Gastrocnemius medialis (tissue), 4 donors: Measurements from ENCODE around the gene CASKIN2. TPM values are rescaled to one million over a fixed set of nuclear protein-coding genes. Genes with fewer than 3 reads are reported as not detected.

Experiments
- ATAC-seq, 2 donors: fragments of 150-250 bp; one replicate each; pipeline ENCODE4 v1.9.1; 2016
- DNase-seq, 2 donors: peaks; one replicate each; pipeline ENCODE4 v3.0.0-alpha.2; 2019
- H3K27ac ChIP-seq, 4 donors: fragments of 200-600 bp; sonication (generic); 1 replicate in 1 of 4; 2 replicates in 3 of 4; pipeline ENCODE4 v1.5.1; 2016 to 2018; ENCODE audit warnings: mild to moderate bottlenecking in 2 of 4, moderate library complexity in 1 of 4
- H3K27me3 ChIP-seq, 3 donors: fragments of 200-600 bp; sonication (generic) in 2 of 3; 1 replicate in 1 of 3; 2 replicates in 2 of 3; pipeline versions ENCODE4 v1.5.1 to v1.6.0; 2016 to 2019; ENCODE audit warnings: mild to moderate bottlenecking in 1 of 3, moderate library complexity in 1 of 3
- H3K36me3 ChIP-seq, 2 donors: fragments of 200-600 bp; sonication (generic) in 1 of 2; one replicate each; pipeline ENCODE4 v1.5.1; 2017 to 2018
- H3K4me1 ChIP-seq, 2 donors: fragments of 200-600 bp; sonication (generic) in 1 of 2; one replicate each; pipeline ENCODE4 v1.5.1; 2016 to 2017; ENCODE audit warnings: mild to moderate bottlenecking in 2 of 2
- H3K4me3 ChIP-seq, 4 donors: fragments of 200-600 bp; sonication (generic) in 3 of 4; 1 replicate in 1 of 4; 2 replicates in 3 of 4; pipeline ENCODE4 v1.5.1; 2016 to 2019; ENCODE audit warnings: mild to moderate bottlenecking in 2 of 4
- H3K9me3 ChIP-seq, 3 donors: fragments of 200-600 bp; sonication (generic) in 2 of 3; 1 replicate in 1 of 3; 2 replicates in 2 of 3; pipeline ENCODE4 v1.5.1; 2016 to 2019
- CTCF ChIP-seq, 5 experiments: fragments of 450-650 bp in 3 of 5; fragments of 200-600 bp in 2 of 5; sonication (generic) in 2 of 5; IDR thresholded peaks in 4 of 5; conservative IDR thresholded peaks in 1 of 5; 1 replicate in 4 of 5; 2 replicates in 1 of 5; pipeline ENCODE4 v1.5.1; 2016 to 2019; ENCODE audit warnings: antibody characterized with exemption in 5 of 5, mild to moderate bottlenecking in 3 of 5, moderate library complexity in 3 of 5
- POLR2A ChIP-seq, 2 donors: fragments of 450-650 bp; IDR thresholded peaks; one replicate each; pipeline ENCODE4 v1.6.1; 2017; ENCODE audit warnings: antibody characterized with exemption in 2 of 2, mild to moderate bottlenecking in 2 of 2, moderate library complexity in 2 of 2
- in situ Hi-C, 4 donors: fragments of 200-750 bp; cut with MboI; loops; one replicate each; pipeline versions ENCODE4 v1.15.0 to v1.8.0; 2017; ENCODE audit warnings: low sequenced_read_pairs in 4 of 4
- intact Hi-C: fragments of 100-400 bp; cut with DNase I; formaldehyde crosslinking; loops from one replicate; pipeline ENCODE4 v1.15.1; 2023; ENCODE audit warnings: low total_unique reads
- total RNA-seq, 4 donors: library from RNA; depleted of rRNA; stranded (reverse); fragments of >200 nt; gene quantifications; one replicate each; pipeline versions ENCODE4 v1.1.0 to v1.2.3, GENCODE V29; 2016

Gene CASKIN2
- total RNA-seq, 4 donors from 2014 or later = 11.3 to 24.1 (median 16.8) TPM

GRCh38 chr17:75542728-75543336 lies 27.5 kb upstream of the CASKIN2 start:
- no peak for DNase-seq
- no peak for TF ChIP-seq CTCF (IDR thresholded peaks at IDR 0.05 in 4 of 5, conservative IDR thresholded peaks at IDR 0.05 in 1 of 5)
- TF ChIP-seq POLR2A (IDR thresholded peaks at IDR 0.05) = no peak

GRCh38 chr17:75542229-75542628 lies 26.9 kb upstream of the CASKIN2 start:
- no peak for DNase-seq
- Histone ChIP-seq H3K27me3 (no peaks in the 10 kb centered on the region), H3K27ac (no peak overlapping the region), H3K36me3 (no peaks in the 10 kb centered on the region), H3K4me3 (no peak overlapping the region), H3K4me1 (no peaks in the 10 kb centered on the region), H3K9me3 (no peaks in the 10 kb centered on the region)
- no peak for TF ChIP-seq CTCF (IDR thresholded peaks at IDR 0.05 in 4 of 5, conservative IDR thresholded peaks at IDR 0.05 in 1 of 5)
- no peak for ATAC-seq
- intact Hi-C loops (no loop called here), in situ Hi-C loops (loop anchor here in 3 of 4 donors (25.0 kb wide), 1 partner anchor 230 kb away; no protein-coding TSS in a partner anchor)

More at GRCh38 chr17:75542728-75543336, 27.5 kb upstream of the CASKIN2 start:
- H3K27ac ChIP-seq = no peak overlapping the region
- H3K36me3 ChIP-seq = no peaks in the 10 kb centered on the region
- H3K9me3 ChIP-seq = no peaks in the 10 kb centered on the region
- intact Hi-C loops (no loop called here), in situ Hi-C loops (loop anchor here in 3 of 4 donors (25.0 kb wide), 1 partner anchor 231 kb away; no protein-coding TSS in a partner anchor)
- no peaks in the 10 kb centered on the region for H3K4me1 ChIP-seq
- no peak for ATAC-seq
- no peak overlapping the region for H3K4me3 ChIP-seq
- no peaks in the 10 kb centered on the region for H3K27me3 ChIP-seq

GRCh38 chr17:75540923-75541503 lies 25.7 kb upstream of the CASKIN2 start:
- no peak for DNase-seq

GRCh38 chr17:75539967-75540729 lies 24.8 kb upstream of the CASKIN2 start:
- ATAC-seq = no peak

More at GRCh38 chr17:75540923-75541503, 25.7 kb upstream of the CASKIN2 start:
- no peaks in the 10 kb centered on the region for H3K36me3 ChIP-seq
- intact Hi-C loops = no loop called here
- no peaks in the 10 kb centered on the region for H3K9me3 ChIP-seq
- TF ChIP-seq POLR2A (IDR thresholded peaks at IDR 0.05) (no peak), CTCF (IDR thresholded peaks at IDR 0.05 in 4 of 5, conservative IDR thresholded peaks at IDR 0.05 in 1 of 5) (no peak)
- ATAC-seq = no peak
- no peaks in the 10 kb centered on the region for H3K4me1 ChIP-seq
- H3K27ac ChIP-seq = no peak overlapping the region
- H3K4me3 ChIP-seq = no peak overlapping the region
- no peaks in the 10 kb centered on the region for H3K27me3 ChIP-seq
- in situ Hi-C loops = loop anchor here in 3 of 4 donors (25.0 kb wide), 1 partner anchor 229 kb away; no protein-coding TSS in a partner anchor

More at GRCh38 chr17:75539967-75540729, 24.8 kb upstream of the CASKIN2 start:
- Histone ChIP-seq H3K27ac (no peak overlapping the region), H3K9me3 (no peaks in the 10 kb centered on the region), H3K4me1 (no peaks in the 10 kb centered on the region), H3K27me3 (no peaks in the 10 kb centered on the region), H3K4me3 (no peak overlapping the region), H3K36me3 (no peaks in the 10 kb centered on the region)
- DNase-seq = no peak
- in situ Hi-C loops (loop anchor here in 3 of 4 donors (25.0 kb wide), 1 partner anchor 228 kb away; no protein-coding TSS in a partner anchor), intact Hi-C loops (no loop called here)
- TF ChIP-seq CTCF (IDR thresholded peaks at IDR 0.05 in 4 of 5, conservative IDR thresholded peaks at IDR 0.05 in 1 of 5) (no peak), POLR2A (IDR thresholded peaks at IDR 0.05) (no peak)
